ENCODE results near the gene AFAP1.
A peak's percentile ranks its signal among the peaks of the same experiment; 100 is the strongest.

AFAP1 gene

GRCh38 chr4:7816771-7817170, 122.9 kb downstream of the AFAP1 start:
- Mint-ChIP-seq H3K4me1 (no peaks in the 10 kb centered on the region), H3K9me3 (no peaks in the 10 kb centered on the region), H3K36me3 (peaks cover 12% of the 10 kb centered on the region), H3K27ac (no peak overlapping the region), H3K4me3 (no peak overlapping the region), H3K27me3 (no peaks in the 10 kb centered on the region)

- Mint-ChIP-seq H3K4me3 (no peak overlapping the region), H3K27ac (no peak overlapping the region), H3K36me3 (peaks cover 12% of the 10 kb centered on the region)
These were observed 123.7 kb downstream of the AFAP1 start for GRCh38 chr4:7815981-7816380.

GRCh38 chr4:7815562-7815961, 124.1 kb downstream of the AFAP1 start:
- no peak overlapping the region for H3K4me3 Mint-ChIP-seq
- peaks cover 12% of the 10 kb centered on the region for H3K36me3 Mint-ChIP-seq
- H3K9me3 Mint-ChIP-seq, result no peaks in the 10 kb centered on the region
- H3K27me3 Mint-ChIP-seq, result no peaks in the 10 kb centered on the region
- H3K27ac Mint-ChIP-seq, result no peak overlapping the region
- no peaks in the 10 kb centered on the region for H3K4me1 Mint-ChIP-seq

More at GRCh38 chr4:7815981-7816380, 123.7 kb downstream of the AFAP1 start:
- Mint-ChIP-seq H3K27me3 (no peaks in the 10 kb centered on the region), H3K4me1 (no peaks in the 10 kb centered on the region), H3K9me3 (no peaks in the 10 kb centered on the region)

GRCh38 chr4:7814451-7814850, 125.2 kb downstream of the AFAP1 start:
- H3K4me1 Mint-ChIP-seq, result no peaks in the 10 kb centered on the region
- no peak overlapping the region for H3K27ac Mint-ChIP-seq
- H3K9me3 Mint-ChIP-seq, result no peaks in the 10 kb centered on the region
- H3K27me3 Mint-ChIP-seq, result no peaks in the 10 kb centered on the region
- peaks cover 8% of the 10 kb centered on the region for H3K36me3 Mint-ChIP-seq
- no peak overlapping the region for H3K4me3 Mint-ChIP-seq

DNA sequence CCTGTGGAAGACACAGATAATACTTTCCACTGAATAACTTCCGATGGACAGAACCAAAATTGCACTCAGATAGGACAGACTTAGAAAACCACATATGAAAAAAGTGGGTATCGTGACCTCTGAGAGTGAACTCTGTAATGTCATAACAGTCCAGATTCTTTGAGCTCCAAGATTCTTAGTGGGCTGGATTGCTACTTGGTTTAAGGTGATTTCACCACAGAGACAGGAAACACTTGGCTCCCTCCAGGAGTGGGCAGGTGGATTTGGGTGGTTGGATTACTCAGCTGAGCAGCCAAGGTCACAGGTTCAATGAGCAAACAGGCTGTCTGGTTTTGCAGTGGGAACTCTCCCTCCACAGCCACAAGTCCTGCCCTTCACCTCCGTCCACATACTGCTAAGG, 126.0 kb downstream of the AFAP1 start:
- H3K27me3 Mint-ChIP-seq, result no peaks in the 10 kb centered on the region
- no peaks in the 10 kb centered on the region for H3K4me1 Mint-ChIP-seq
- H3K36me3 Mint-ChIP-seq, result peaks cover 9% of the 10 kb centered on the region
- no peak overlapping the region for H3K27ac Mint-ChIP-seq
- no peak overlapping the region for H3K4me3 Mint-ChIP-seq
- no peaks in the 10 kb centered on the region for H3K9me3 Mint-ChIP-seq

- no peaks in the 10 kb centered on the region for H3K27me3 Mint-ChIP-seq
- no peaks in the 10 kb centered on the region for H3K4me1 Mint-ChIP-seq
- peaks cover 9% of the 10 kb centered on the region for H3K36me3 Mint-ChIP-seq
- no peak overlapping the region for H3K27ac Mint-ChIP-seq
- H3K4me3 Mint-ChIP-seq, result no peak overlapping the region
- H3K9me3 Mint-ChIP-seq, result no peaks in the 10 kb centered on the region
These were observed 126.7 kb downstream of the AFAP1 start for GRCh38 chr4:7812921-7813320.

DNA sequence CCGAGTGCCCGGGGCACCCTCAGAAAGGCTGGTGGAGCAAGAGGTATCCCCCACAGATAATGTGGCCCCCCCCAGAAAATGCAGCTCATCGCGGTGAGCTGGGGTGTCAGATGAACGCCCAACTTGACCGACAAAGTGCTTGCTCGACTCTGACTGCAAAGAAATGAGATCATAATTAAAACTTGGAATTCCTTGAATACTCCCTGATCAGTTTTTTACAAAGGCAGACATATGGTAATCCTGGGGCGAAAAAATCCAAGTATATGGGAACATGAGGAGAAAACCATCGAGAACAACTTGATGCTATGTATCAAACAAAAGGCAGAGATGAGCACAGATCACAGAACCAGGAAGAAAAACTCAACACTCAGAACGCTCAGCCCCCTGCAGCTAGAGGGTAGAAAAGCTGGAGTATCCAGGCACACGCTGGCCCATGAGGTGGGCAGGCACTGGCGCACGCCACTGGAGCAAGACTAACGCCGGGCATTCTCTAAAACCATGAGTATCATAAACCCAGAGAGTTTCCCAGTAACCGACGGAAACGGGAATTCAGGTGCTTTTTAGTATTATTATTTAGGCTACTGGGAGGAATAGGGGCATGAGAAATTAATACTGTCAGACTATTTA, 127.3 kb downstream of the AFAP1 start:
- Mint-ChIP-seq H3K4me3 (no peak overlapping the region), H3K4me1 (no peaks in the 10 kb centered on the region), H3K27me3 (no peaks in the 10 kb centered on the region), H3K36me3 (peaks cover 9% of the 10 kb centered on the region), H3K9me3 (no peaks in the 10 kb centered on the region), H3K27ac (no peak overlapping the region)

GRCh38 chr4:7811536-7812191, 128.0 kb downstream of the AFAP1 start:
- H3K9me3 Mint-ChIP-seq, result no peaks in the 10 kb centered on the region
- H3K4me3 Mint-ChIP-seq, result no peak overlapping the region
- H3K27ac Mint-ChIP-seq, result no peak overlapping the region
- peaks cover 8% of the 10 kb centered on the region for H3K36me3 Mint-ChIP-seq
- no peaks in the 10 kb centered on the region for H3K4me1 Mint-ChIP-seq
- no peaks in the 10 kb centered on the region for H3K27me3 Mint-ChIP-seq

GRCh38 chr4:7810783-7811535, 128.7 kb downstream of the AFAP1 start:
- Mint-ChIP-seq H3K4me1 (no peaks in the 10 kb centered on the region), H3K36me3 (peaks cover 8% of the 10 kb centered on the region), H3K4me3 (no peak overlapping the region), H3K9me3 (no peaks in the 10 kb centered on the region), H3K27ac (no peak overlapping the region), H3K27me3 (no peaks in the 10 kb centered on the region)

DNA sequence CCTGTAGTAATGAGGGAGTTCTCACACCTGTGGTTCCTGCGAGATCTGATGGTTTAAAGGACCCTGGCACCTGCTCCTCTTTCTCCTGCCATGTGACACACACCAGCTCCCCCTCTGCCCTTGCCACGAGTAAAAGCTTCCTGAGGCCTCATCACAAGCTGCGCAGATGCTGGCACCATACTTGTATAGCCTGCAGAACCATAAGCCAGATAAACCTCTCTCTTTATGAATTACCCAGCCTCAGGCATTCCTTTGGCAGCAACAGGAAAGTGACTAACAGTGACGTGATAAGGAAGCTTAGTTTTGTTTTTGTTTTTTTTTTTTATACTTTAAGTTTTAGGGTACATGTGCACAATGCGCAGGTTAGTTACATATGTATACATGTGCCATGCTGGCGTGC, 130.9 kb downstream of the AFAP1 start:
- Mint-ChIP-seq H3K27me3 (no peaks in the 10 kb centered on the region), H3K36me3 (peaks cover 2% of the 10 kb centered on the region), H3K4me1 (peaks cover 6% of the 10 kb centered on the region), H3K27ac (peak overlapping the region; percentile 15), H3K4me3 (no peak overlapping the region), H3K9me3 (no peaks in the 10 kb centered on the region)

GRCh38 chr4:7808181-7808580, 131.5 kb downstream of the AFAP1 start:
- Mint-ChIP-seq H3K36me3 (peaks cover 2% of the 10 kb centered on the region), H3K27me3 (no peaks in the 10 kb centered on the region), H3K4me3 (no peak overlapping the region), H3K27ac (no peak overlapping the region), H3K9me3 (no peaks in the 10 kb centered on the region), H3K4me1 (peaks cover 6% of the 10 kb centered on the region)

DNA sequence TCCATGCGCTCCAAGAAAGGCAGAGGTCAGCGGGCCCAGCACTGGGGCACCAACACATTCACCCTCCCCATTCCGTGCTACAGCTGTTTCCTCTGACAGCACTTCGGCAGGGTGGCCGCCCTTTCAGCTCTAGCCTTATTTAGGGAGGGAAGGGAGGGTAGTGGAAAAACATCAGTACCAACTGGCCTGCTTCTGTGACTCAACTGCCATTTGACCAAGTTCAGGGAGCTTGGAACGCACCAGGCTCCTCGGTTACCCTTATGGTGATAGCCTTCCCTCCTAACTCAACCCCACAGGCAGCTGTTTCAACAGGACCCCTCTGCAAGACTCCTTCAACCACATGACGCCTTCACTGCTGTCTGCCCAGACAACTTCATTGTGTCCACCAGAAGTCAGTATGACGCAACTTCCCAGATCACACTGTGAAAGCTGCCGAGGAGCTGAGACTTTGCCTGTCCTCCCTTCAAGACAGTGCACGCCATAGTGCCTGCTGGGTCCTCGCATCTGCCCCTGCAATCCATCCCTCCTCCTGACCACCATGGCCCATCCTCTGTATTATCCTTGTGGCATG, 132.2 kb downstream of the AFAP1 start:
- H3K9me3 Mint-ChIP-seq, result no peaks in the 10 kb centered on the region
- H3K27ac Mint-ChIP-seq, result peak overlapping the region; percentile 1
- H3K4me3 Mint-ChIP-seq, result no peak overlapping the region
- H3K4me1 Mint-ChIP-seq, result peaks cover 6% of the 10 kb centered on the region
- no peaks in the 10 kb centered on the region for H3K27me3 Mint-ChIP-seq
- H3K36me3 Mint-ChIP-seq, result peaks cover 2% of the 10 kb centered on the region

DNA sequence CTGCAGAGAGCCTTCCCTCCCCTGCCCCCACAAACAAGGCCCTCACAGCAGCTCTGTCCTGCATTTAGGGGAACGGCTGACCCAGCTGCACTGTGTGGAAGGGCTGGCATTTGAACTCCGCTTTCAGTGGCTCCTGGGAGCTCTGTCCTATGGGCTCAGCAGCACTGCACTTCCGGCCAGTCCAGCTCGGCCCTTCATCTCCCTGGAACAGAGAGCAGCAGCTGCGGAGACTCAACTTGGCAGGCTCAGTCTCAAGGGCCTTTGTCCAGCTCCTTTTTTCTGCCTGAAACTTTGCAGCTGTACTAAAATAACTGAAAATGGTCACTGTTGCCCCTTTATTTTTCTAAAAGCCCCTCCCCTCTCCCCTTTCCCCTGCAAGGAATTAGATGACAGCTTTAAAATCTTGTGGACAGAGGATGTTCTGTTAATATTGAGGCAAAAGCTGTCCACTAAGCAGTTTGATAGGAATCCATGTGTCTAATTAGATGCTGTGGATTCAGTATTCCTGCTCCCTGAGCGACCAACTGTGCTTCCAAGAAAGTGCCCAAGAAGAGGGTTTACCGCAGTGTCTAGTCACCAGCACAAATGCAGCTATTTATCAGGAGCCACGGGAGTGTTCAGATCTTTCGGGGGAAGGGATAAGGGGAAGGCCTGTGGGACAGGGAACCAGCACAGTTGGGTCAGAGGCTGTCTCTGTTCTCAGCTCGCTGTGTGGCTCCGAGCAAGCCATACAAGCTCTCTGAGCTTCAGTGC, 133.1 kb downstream of the AFAP1 start:
- H3K9me3 Mint-ChIP-seq, result no peaks in the 10 kb centered on the region
- H3K27ac Mint-ChIP-seq, result no peak overlapping the region
- H3K4me3 Mint-ChIP-seq, result no peak overlapping the region
- H3K27me3 Mint-ChIP-seq, result no peaks in the 10 kb centered on the region
- H3K4me1 Mint-ChIP-seq, result peaks cover 13% of the 10 kb centered on the region
- peaks cover 2% of the 10 kb centered on the region for H3K36me3 Mint-ChIP-seq

GRCh38 chr4:7805533-7806337, 133.9 kb downstream of the AFAP1 start:
- H3K4me1 Mint-ChIP-seq, result peaks cover 13% of the 10 kb centered on the region
- H3K9me3 Mint-ChIP-seq, result no peaks in the 10 kb centered on the region
- H3K27ac Mint-ChIP-seq, result no peak overlapping the region
- no peak overlapping the region for H3K4me3 Mint-ChIP-seq
- no peaks in the 10 kb centered on the region for H3K27me3 Mint-ChIP-seq
- H3K36me3 Mint-ChIP-seq, result peaks cover 2% of the 10 kb centered on the region

Data from activated naive CD4-positive, alpha-beta T cell treated with anti-CD3 and anti-CD28 coated beads, Interleukin-2, amount 50 U/mL, for 24 hours (primary cell).